HTR-8/SVneo (cell line): Measurements from ENCODE around the gene IDH3A.

Source experiments
- DNase-seq: peaks from one replicate; pipeline ENCODE4 v3.0.0; 2011; ENCODE audit warnings: low spot score, mixed read lengths; ENCODE audit not compliant: insufficient read length
- FAIRE-seq: peaks from 2 replicates; lab custom pipeline; 2011; peaks lifted over from hg19 to GRCh38; lab: Jason Lieb, UNC

IDH3A gene

GRCh38 chr15:78200276-78200930 lies 51.2 kb downstream of the IDH3A start:
- no peak for DNase-seq
- FAIRE-seq = no peak

- no peak for DNase-seq
- no peak for FAIRE-seq
These were observed 52.4 kb downstream of the IDH3A start for GRCh38 chr15:78201281-78202190.

- no peak for DNase-seq
- FAIRE-seq = no peak
These were observed 54.4 kb downstream of the IDH3A start for GRCh38 chr15:78203346-78204225.

DNA sequence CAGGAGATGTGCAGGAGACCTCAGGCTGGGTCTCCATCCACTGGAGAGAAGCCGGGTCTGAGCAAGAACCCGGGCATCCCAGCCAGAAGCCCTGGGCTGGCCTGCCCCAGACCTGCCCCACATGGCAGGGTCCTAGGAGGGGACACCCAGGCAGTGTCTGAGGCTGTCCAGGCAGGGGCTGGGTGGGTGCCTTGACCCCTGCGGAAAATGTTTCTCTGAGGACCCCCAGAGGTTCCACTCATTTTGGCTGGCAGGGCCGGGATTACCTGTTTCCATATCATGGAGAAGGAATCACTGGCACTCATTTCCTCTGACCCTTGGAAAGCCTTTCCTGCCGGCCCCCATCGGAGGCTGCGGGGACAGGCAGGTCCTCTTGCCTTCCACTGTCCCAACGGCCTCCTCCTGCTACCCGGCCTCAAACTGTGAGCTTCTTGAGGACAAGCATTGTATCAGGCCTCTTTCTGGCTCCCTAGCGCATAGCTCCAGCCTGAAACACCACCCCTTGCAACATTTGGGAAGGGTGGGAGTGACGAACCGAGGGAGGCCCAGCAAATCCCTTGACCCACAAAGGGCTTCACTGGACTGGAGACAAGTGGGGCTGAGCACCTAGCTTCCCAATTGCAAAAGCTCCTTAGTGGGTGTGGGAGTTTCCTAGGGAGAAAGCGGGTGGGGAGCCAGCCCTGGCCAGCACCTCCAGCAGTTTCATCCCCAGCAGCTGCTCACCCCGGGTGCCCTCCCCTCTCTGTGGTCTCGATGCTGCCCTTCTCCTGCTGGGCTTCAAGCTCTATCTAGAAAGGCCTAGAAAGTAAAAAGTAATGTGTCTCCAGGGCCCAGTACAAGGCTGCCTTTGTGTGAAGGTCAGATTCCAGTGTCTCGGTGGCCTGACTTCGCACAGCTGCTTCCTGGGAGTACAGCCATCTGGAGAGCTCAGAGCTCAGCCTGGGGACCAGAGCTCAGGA lies 55.5 kb downstream of the IDH3A start:
- DNase-seq (no peak), FAIRE-seq (no peak)

DNA sequence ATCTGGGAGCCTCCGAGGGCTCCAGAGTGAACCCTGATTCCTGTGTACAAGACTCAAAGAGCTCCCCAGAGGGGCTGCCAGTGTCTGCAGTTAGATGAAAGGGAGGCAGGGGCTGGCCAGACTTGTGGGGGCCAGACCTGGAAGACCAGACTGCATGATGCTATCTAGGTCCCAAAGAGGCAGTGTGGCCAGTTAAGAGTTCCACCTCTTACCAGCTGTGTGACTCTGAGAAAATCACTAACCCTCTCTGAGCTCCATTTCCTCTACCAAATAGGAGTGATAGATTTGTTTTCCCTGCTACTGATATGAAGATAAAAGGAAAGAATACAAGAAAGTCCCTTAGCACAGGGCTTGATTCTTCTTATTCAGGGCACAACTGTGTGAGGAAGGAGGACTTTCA lies 56.2 kb downstream of the IDH3A start:
- DNase-seq (no peak), FAIRE-seq (no peak)

DNA sequence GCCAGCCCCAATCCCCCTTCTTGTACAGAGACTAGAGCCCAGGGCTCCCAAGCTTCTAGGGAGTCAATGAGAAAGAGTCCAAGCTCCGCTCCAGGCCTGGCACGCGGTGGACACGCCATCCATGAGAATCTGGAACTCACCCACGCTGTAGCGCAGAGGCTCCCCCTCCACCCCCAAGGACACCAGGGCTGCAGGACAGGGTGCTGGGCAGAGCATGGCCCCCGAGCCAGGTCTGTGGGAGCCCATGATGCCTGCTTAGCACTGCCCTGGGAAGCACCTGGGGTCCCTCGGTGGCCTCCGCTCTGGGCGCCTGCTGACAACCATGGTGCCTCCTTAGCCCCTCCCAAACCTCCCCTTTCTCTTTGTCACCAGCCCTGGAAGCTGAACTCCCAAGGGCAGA lies 56.7 kb downstream of the IDH3A start:
- no peak for FAIRE-seq

DNA sequence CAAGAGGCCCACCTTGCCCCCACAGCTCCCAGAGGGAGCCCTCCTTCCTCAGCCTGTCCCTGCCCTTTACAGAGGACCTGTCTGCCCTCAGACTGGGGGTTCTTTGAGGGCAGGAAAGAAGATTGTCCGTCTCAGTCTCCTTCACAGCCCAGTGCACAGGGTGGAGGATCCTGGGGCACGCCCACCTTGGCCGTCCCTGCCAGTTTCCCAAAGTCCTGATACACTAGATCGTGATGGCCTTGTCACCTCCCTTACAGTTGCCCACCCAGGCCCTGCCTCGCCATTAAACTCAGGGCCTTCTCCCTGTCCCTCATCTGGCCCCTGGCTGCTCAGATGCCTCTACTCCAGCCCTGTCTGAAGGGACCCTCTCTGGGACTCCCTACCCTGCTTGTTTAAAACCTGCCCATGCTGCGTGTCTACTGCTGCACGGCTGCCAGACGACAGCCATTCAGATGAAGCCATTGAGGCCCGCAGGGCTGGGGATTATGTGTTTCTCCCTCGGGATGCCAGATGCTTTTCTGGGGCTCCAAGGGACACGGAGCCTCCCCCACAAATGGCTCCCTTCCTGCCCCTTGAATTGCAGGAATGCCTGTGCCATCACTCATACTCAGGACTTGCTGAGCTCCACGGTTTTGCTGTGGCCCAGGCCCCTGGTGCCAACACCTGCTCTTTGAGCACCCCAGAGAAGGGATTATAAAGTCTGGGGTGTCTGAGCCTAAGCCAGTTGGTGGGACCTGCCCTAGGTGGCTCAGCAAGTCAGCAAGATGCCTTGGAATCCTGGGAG lies 57.4 kb downstream of the IDH3A start:
- FAIRE-seq = no peak
- peak; percentile 47 for DNase-seq

More for the DNA sequence above, 56.7 kb downstream of the IDH3A start:
- no peak for DNase-seq

GRCh38 chr15:78207110-78207458 lies 57.9 kb downstream of the IDH3A start:
- DNase-seq (no peak), FAIRE-seq (no peak)

GRCh38 chr15:78207641-78208340 lies 58.6 kb downstream of the IDH3A start:
- no peak for DNase-seq
- FAIRE-seq = no peak

DNA sequence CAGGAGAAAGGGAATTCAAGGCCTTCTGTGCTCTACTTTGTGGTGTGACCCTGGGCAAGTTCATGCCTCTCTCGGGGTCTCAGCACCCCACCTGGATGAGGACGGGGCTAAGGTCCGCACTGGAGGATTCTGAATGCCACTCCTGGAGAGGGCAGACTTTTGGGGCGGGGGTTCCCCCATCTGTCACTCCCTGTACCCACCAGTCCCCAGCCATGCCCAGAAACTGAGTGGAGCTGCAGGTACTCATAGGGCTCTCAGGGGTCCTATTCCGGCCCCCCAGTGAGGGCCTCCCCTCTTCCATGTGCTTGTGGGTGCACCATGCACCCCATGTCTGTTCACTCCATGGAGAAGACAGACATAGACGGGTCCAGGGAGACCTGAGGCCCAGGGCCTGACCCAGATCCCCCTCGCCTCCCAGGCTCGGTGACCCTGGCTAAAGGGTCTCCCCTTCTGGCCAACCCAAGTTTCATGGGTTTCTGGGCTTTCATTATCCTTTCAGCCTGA lies 59.2 kb downstream of the IDH3A start:
- no peak for FAIRE-seq
- no peak for DNase-seq

GRCh38 chr15:78208887-78209645 lies 59.9 kb downstream of the IDH3A start:
- FAIRE-seq (no peak), DNase-seq (no peak)

GRCh38 chr15:78209646-78210348 lies 60.6 kb downstream of the IDH3A start:
- no peak for DNase-seq
- no peak for FAIRE-seq

GRCh38 chr15:78210349-78210717 lies 61.2 kb downstream of the IDH3A start:
- no peak for FAIRE-seq
- no peak for DNase-seq

- no peak for DNase-seq
- FAIRE-seq = no peak
These were observed 62.2 kb downstream of the IDH3A start for GRCh38 chr15:78211189-78211921.

DNA sequence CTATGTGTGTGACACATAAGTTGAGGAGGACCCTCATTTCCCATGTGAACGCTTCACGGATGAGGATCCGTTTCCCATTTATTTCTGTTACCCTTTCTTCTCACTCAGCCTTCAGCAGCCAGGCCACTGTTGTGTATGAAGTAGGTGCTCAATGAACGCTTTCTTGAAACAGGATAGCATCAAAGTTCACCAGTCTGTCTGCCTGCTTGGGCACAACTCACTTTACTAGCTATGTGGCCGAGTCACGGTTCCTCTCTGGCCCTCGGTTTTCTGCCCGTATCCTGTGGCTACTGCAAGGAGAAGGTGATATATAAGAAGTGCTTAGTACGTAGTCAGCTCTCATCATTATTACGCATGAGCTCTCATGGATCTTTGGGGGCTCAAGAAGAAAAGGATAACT lies 62.8 kb downstream of the IDH3A start:
- no peak for DNase-seq
- no peak for FAIRE-seq
